Measurements from ENCODE around the gene PLK3.
A peak's percentile ranks its signal among the peaks of the same experiment; 100 is the strongest.
"Not testable (repeated sequence)": the region's sequence is repeated elsewhere in the genome, so short reads cannot be mapped to it uniquely, and the experiment has no call there.

The PLK3 gene

DNA sequence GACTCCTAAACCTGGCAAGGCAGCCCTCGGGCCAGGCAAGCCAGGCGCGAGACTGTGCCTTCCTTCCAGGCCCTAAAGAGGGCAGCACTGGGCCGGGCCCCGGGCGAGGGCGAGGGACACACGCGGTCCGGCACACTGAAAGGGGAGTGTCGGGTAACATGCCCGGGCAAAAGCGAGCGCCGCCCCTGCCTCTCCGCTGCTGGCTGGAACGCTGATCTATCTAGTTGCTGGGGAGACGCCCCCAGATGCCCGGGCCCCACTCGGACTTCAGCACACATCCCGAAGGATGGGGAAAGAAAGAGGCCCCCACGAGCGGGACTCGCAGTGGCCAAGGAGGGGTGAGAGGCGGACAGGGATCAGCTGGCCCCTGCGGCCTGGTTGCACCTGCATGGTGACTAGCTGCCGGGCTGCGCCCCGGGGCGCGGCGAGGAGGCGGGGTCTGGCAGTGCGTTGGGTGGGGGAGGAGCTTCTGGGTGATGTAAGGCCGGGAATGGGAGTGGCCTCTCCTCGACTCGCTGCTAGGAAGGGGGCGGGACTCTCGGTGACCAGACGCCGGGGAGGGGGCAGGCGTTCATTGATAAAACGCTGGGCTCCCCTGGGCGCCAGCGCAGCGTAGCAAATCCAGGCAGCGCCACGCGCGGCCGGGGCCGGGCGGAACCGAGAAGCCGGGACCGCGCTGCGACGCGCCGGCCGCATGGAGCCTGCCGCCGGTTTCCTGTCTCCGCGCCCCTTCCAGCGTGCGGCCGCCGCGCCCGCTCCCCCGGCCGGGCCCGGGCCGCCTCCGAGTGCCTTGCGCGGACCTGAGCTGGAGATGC, at the start of gene PLK3:
TSS of gene PLK3 (plus strand) at position 608 of the 815 bp plus-strand sequence. CDS start at position 695, 87 bp downstream.
- peak; percentile 97 for DNase-seq

GRCh38 chr1:44757420-44757819, 42.8 kb upstream of the PLK3 start:
- DNase-seq: no peak

GRCh38 chr1:44759077-44759476, 41.1 kb upstream of the PLK3 start:
- DNase-seq: no peak

DNA sequence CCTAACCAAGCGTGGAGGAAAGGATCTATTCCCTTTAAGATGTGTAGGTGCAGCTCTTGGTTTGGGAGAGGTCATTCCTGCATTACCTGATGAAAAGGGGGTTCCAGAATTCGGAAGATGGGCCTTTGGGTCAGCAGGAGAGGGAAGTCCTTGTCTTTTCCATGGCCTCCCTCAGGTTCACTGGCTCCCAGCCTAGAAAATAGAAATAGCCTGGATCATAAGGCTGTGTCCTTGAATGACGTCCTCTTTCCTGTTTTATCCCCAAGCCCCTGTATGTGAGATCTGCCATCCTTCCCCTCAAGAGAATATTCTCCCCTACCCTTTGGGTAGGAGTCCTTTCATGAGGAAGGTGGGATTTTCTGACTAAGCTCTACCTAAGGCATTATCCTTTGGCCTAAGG, 39.3 kb upstream of the PLK3 start:
- no peak for DNase-seq

GRCh38 chr1:44766421-44766820, 33.8 kb upstream of the PLK3 start:
- not testable (repeated sequence) for DNase-seq

GRCh38 chr1:44775078-44775929, 24.9 kb upstream of the PLK3 start, which contains the start of gene RPS8:
TSS of gene RPS8 (plus strand) at chr1:44775540. CDS start at chr1:44775597, 57 bp downstream.
- DNase-seq: peak; percentile 91

GRCh38 chr1:44775930-44776729, 24.0 kb upstream of the PLK3 start:
- DNase-seq: no peak

GRCh38 chr1:44776730-44777068, 23.5 kb upstream of the PLK3 start:
- no peak for DNase-seq

- no peak for DNase-seq
These were observed 22.6 kb upstream of the PLK3 start for GRCh38 chr1:44777547-44777946.

DNA sequence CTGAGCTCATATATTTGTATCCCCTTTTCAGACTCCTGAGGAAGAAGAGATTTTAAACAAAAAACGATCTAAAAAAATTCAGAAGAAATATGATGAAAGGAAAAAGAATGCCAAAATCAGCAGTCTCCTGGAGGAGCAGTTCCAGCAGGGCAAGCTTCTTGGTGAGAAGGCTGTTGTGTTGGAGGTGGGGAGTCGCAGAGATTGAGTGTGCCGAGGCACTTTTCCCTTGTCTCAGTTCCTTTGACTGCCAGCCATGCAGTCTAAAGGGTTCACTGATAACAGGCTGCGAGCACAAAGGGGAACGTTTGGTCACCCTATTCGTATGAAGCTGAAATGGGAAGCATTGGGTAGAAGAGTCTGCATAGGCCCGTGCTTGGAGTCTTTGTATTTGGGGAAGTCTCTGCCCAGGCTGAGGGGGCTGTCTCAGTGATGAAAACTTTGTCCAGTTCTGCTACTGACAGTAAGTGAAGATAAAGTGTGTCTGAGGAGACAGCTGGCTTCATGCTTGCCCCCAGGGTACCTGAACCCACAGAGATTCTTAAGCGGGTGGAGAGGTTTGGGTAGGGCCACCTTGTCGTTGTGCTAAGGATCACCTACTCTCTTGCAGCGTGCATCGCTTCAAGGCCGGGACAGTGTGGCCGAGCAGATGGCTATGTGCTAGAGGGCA, 22.1 kb upstream of the PLK3 start:
- no peak for DNase-seq

- DNase-seq: no peak
These were observed 21.2 kb upstream of the PLK3 start for GRCh38 chr1:44778705-44779576.

- no peak for DNase-seq
These were observed 19.5 kb upstream of the PLK3 start for GRCh38 chr1:44780583-44781121.

GRCh38 chr1:44783697-44784093, 16.5 kb upstream of the PLK3 start:
- DNase-seq: no peak

DNA sequence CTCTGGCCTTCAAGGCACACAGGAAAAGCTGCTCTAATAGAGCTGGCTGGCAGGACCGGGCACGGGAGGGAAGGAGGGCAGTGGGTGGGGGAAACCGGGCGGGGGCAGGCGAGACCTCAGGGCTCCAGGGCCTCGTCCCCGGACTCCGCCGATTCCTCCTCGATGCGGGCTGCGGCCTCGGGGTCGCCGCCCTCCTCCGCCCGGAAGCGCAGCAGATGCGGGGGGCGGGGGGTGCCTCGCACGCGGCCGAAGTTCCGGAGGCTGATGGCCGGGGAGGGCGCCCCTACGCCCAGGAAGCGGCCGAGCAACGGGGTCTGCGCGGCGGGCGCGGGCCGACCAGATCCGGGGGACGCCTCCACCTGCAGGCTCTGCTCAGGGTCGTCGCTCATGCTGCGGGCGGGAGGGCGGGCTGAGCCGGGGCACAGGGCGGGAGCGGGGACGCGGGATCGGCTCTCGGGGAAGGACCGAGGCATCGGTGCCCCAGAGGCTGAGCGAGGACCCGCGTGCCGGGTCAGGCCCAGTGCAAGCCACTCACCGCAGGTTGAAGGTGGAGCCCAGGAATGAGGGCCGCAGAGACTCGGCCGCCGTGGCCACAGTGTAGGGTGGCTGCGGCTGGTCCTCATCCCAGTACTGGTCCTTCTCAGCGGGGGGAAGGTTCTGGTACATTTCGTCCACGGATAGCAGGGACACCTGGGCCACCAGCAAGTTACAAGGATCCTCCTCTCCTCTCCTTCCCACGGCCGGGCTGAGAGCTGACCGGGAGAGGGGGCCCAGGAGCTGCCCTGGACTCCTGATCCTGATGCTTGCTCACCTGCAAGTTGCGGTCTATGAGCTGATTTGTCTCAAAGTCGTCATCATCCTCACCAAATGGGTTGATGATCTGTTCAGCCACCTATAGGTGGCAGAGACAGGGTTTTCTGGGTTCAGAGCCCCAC, 15.8 kb upstream of the PLK3 start:
- no peak for DNase-seq

GRCh38 chr1:44785029-44785380, 15.2 kb upstream of the PLK3 start:
- DNase-seq: no peak

GRCh38 chr1:44785501-44786137, 14.6 kb upstream of the PLK3 start:
- DNase-seq: no peak

DNA sequence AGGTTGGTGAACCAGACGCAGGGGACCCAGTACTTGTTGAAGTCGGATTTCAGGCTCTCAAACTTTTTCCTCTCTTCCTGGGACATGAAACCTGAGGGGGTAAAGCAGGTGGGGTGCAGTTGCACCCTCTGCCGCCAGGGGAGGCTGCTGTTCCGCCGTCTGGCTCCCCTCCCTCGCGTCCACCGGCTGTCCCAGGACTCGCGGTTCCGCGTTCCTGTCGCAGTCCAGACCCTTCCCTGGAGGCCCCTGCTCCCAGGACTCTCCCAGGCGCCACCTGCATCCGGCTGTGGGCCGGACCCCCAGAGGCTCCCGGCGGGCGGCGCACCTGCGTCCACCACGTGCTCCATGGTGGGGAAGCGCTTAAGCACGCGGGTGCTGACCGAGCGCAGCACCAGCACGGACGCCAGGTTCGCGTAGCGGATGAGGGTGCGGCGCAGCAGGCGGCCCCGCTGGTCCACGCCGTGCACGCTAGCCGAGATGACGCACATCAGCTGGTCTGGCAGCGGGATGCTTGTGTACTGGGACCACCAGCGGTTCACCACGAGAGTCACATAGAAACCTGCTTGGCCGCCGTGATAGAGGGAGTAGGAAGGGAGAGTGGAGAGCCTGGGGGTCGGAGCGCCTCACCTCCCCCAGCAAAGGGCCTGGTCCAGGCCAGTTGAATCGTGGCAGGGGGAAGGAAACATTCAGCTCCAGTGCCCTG, 13.9 kb upstream of the PLK3 start:
- peak; percentile 45 for DNase-seq

- DNase-seq: no peak
These were observed 13.2 kb upstream of the PLK3 start for GRCh38 chr1:44786841-44787426.

DNA sequence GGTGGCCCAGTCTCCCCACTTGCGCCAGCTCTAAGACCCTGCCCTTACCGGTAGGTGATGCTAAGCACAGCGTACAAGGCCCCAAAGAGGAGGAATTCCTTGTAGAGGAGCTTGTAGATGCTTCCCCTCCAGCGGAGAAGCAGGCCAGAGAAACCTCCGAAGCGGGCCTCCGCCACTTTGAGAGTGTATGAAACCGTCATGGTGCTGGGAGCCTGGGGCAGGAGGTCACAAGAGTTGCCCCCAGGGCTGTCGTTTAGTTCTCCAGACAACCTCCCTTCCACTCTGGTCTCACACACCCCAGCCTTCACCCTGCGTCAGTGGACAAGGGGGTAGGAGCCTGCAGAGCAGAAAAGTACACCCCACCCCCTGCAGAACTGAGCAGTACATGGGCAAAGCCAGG, 12.7 kb upstream of the PLK3 start:
- no peak for DNase-seq
